ENCODE results near the gene NRBF2. TPM values are rescaled to one million over a fixed set of nuclear protein-coding genes. Genes with fewer than 3 reads are reported as not detected.
A peak's percentile ranks its signal among the peaks of the same experiment; 100 is the strongest.

NRBF2 gene
- total and polyA plus RNA-seq, 9 of the 15 experiments (the other 6 are each of a cell fraction or from before 2014, with no cell fraction given): 20.8 to 52.1 (median 30.5) TPM

DNA sequence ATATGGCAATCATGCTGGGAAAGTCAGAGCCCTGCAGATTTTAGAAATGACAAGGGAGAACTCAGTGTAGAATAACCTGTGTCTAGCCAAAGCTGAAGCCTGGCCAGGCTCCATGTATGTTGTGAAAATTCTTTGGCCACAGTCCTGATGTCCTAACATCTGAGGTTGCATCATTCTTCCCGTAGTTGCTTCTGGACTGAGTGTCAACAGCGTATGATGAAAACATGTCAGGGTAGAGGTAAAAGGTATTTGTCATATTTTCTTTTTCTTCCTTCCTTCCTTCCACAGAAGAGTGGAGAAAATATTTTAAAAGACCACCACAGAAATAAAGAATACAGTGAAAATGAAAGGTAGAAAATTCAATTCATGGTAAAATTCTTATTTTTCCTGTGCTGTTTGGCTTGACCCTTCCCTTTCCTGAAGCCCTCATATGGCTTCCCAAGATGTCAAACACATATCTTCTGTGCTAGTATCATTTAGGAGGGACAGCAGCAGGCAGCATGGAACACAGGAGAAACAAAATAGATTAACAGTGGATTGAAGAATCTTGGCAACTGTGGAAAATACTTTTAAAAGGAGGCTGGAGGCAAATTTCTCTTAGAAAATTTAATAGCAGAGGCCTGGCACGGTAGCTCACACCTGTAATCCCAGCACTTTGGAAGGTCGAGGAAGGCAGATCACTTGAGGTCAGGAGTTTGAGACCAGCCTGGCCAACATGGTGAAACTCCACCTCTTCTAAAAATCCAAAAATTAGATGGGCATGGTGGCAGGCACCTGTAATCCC lies 18.9 kb upstream of the NRBF2 start:
- Histone ChIP-seq H3K9me3 (replicated peaks; ENCODE audit: control insufficient read depth, insufficient read depth, low read depth, low read length) (no peaks in the 10 kb centered on the region), H3K9me1 (ENCODE audit: control insufficient read depth, insufficient read depth, low read length) (no peaks in the 10 kb centered on the region), H3K9ac (ENCODE audit: insufficient read depth in 1 of 2, low read depth in 2 of 2, low read length in 2 of 2) (no peak overlapping the region), H4K20me1 (replicated peaks; ENCODE audit: control insufficient read depth, insufficient read depth, low read length) (no peaks in the 10 kb centered on the region), H3K4me3 (no peak overlapping the region), H3K27ac (ENCODE audit: extremely low read depth, low read depth, low read length) (no peak overlapping the region; the same call in 2 of the 3 replicates), H2AFZ (ENCODE audit: low read depth, low read length) (peak overlapping the region; percentile 44; the same call in 1 of the 2 replicates), H3K4me1 (replicated peaks in 1 of 2; ENCODE audit: control insufficient read depth in 2 of 2, insufficient read depth in 2 of 2, low read length in 2 of 2) (peaks cover 0 to 27% of the 10 kb centered on the region in 2 experiments; a peak in 3 of 5 replicates), H3K27me3 (ENCODE audit: control insufficient read depth in 2 of 2, insufficient read depth in 2 of 2, low read length in 2 of 2) (no peaks in the 10 kb centered on the region), H3K79me2 (ENCODE audit: control insufficient read depth, insufficient read depth, low read length) (no peaks in the 10 kb centered on the region), H3K4me2 (ENCODE audit: insufficient read depth, low read length) (no peak overlapping the region), H3K36me3 (ENCODE audit: control insufficient read depth, insufficient read depth, low read length) (no peaks in the 10 kb centered on the region)
- intact Hi-C loops (cut with micrococcal nuclease): no loop called here
- no TSS peak for BruUV-seq (replicated peaks)
- DNase-seq (ENCODE audit: extremely low read depth in 1 of 4, low spot score in 3 of 4): peak in 1 of 4 experiments; percentile 32
- ATAC-seq: peak; percentile 78
- POLR2A ChIA-PET: interaction anchor here (5.3 kb wide), 1 partner anchor 19 kb away, joined by 30 read pairs; the partner anchor contains the start of gene NRBF2
- CTCF ChIA-PET (ENCODE audit: low intra/inter-chr PET ratio): no interaction called here
- no peak for FAIRE-seq
- WGBS (ENCODE audit: insufficient coverage, low coverage, missing lambda C conversion rate): 35% methylated on average over 4 of the region's 4 CpGs
- in situ Hi-C loops (cut with MboI): loop anchor here (25.0 kb wide), 1 partner anchor 1352 kb away; no protein-coding TSS in a partner anchor
- TF ChIP-seq ZNF347 (CRISPR knock-in tag; IDR thresholded peaks at IDR 0.05; ENCODE audit: low read depth): no peak
- TF ChIP-seq, protein P1, sequence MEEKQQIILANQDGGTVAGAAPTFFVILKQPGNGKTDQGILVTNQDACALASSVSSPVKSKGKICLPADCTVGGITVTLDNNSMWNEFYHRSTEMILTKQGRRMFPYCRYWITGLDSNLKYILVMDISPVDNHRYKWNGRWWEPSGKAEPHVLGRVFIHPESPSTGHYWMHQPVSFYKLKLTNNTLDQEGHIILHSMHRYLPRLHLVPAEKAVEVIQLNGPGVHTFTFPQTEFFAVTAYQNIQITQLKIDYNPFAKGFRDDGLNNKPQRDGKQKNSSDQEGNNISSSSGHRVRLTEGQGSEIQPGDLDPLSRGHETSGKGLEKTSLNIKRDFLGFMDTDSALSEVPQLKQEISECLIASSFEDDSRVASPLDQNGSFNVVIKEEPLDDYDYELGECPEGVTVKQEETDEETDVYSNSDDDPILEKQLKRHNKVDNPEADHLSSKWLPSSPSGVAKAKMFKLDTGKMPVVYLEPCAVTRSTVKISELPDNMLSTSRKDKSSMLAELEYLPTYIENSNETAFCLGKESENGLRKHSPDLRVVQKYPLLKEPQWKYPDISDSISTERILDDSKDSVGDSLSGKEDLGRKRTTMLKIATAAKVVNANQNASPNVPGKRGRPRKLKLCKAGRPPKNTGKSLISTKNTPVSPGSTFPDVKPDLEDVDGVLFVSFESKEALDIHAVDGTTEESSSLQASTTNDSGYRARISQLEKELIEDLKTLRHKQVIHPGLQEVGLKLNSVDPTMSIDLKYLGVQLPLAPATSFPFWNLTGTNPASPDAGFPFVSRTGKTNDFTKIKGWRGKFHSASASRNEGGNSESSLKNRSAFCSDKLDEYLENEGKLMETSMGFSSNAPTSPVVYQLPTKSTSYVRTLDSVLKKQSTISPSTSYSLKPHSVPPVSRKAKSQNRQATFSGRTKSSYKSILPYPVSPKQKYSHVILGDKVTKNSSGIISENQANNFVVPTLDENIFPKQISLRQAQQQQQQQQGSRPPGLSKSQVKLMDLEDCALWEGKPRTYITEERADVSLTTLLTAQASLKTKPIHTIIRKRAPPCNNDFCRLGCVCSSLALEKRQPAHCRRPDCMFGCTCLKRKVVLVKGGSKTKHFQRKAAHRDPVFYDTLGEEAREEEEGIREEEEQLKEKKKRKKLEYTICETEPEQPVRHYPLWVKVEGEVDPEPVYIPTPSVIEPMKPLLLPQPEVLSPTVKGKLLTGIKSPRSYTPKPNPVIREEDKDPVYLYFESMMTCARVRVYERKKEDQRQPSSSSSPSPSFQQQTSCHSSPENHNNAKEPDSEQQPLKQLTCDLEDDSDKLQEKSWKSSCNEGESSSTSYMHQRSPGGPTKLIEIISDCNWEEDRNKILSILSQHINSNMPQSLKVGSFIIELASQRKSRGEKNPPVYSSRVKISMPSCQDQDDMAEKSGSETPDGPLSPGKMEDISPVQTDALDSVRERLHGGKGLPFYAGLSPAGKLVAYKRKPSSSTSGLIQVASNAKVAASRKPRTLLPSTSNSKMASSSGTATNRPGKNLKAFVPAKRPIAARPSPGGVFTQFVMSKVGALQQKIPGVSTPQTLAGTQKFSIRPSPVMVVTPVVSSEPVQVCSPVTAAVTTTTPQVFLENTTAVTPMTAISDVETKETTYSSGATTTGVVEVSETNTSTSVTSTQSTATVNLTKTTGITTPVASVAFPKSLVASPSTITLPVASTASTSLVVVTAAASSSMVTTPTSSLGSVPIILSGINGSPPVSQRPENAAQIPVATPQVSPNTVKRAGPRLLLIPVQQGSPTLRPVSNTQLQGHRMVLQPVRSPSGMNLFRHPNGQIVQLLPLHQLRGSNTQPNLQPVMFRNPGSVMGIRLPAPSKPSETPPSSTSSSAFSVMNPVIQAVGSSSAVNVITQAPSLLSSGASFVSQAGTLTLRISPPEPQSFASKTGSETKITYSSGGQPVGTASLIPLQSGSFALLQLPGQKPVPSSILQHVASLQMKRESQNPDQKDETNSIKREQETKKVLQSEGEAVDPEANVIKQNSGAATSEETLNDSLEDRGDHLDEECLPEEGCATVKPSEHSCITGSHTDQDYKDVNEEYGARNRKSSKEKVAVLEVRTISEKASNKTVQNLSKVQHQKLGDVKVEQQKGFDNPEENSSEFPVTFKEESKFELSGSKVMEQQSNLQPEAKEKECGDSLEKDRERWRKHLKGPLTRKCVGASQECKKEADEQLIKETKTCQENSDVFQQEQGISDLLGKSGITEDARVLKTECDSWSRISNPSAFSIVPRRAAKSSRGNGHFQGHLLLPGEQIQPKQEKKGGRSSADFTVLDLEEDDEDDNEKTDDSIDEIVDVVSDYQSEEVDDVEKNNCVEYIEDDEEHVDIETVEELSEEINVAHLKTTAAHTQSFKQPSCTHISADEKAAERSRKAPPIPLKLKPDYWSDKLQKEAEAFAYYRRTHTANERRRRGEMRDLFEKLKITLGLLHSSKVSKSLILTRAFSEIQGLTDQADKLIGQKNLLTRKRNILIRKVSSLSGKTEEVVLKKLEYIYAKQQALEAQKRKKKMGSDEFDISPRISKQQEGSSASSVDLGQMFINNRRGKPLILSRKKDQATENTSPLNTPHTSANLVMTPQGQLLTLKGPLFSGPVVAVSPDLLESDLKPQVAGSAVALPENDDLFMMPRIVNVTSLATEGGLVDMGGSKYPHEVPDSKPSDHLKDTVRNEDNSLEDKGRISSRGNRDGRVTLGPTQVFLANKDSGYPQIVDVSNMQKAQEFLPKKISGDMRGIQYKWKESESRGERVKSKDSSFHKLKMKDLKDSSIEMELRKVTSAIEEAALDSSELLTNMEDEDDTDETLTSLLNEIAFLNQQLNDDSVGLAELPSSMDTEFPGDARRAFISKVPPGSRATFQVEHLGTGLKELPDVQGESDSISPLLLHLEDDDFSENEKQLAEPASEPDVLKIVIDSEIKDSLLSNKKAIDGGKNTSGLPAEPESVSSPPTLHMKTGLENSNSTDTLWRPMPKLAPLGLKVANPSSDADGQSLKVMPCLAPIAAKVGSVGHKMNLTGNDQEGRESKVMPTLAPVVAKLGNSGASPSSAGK (IDR thresholded peaks at IDR 0.05): peak; percentile 53
- TF ChIP-seq ZNF280B (CRISPR knock-in tag; IDR thresholded peaks at IDR 0.05): no peak
- peak; percentile 75 for TF ChIP-seq JUN (IDR thresholded peaks at IDR 0.05; ENCODE audit: borderline replicate concordance, low read depth, low read length)
- no peak for TF ChIP-seq JUN (CRISPR knock-in tag; IDR thresholded peaks at IDR 0.05; ENCODE audit: borderline replicate concordance)
- TF ChIP-seq SMAD1 (IDR thresholded peaks at IDR 0.05; ENCODE audit: low read depth, low read length, partially characterized antibody): no peak
- peak; percentile 34; the same call in 1 of the 2 replicates for TF ChIP-seq EP300 (IDR thresholded peaks at IDR 0.05; ENCODE audit: low read length)
- no peak for TF ChIP-seq SREBF1 (IDR thresholded peaks at IDR 0.05; ENCODE audit: borderline replicate concordance, low read depth, low read length)
